Body of pancreas (tissue), 4 donors: Measurements from ENCODE around the gene OR10D3.

Experiments
- CTCF ChIP-seq, 7 experiments: fragments of 450-650 bp in 4 of 7; fragments of 200-600 bp in 3 of 7; sonication (generic) in 3 of 7; IDR thresholded peaks; one replicate each; pipeline ENCODE4 v1.5.1; 2016 to 2019; ENCODE audit warnings: antibody characterized with exemption in 7 of 7
- POLR2A ChIP-seq, 3 donors: fragments of 450-650 bp; IDR thresholded peaks; one replicate each; pipeline ENCODE4 v1.6.1; 2016; ENCODE audit warnings: antibody characterized with exemption in 3 of 3, mild to moderate bottlenecking in 2 of 3

DNA sequence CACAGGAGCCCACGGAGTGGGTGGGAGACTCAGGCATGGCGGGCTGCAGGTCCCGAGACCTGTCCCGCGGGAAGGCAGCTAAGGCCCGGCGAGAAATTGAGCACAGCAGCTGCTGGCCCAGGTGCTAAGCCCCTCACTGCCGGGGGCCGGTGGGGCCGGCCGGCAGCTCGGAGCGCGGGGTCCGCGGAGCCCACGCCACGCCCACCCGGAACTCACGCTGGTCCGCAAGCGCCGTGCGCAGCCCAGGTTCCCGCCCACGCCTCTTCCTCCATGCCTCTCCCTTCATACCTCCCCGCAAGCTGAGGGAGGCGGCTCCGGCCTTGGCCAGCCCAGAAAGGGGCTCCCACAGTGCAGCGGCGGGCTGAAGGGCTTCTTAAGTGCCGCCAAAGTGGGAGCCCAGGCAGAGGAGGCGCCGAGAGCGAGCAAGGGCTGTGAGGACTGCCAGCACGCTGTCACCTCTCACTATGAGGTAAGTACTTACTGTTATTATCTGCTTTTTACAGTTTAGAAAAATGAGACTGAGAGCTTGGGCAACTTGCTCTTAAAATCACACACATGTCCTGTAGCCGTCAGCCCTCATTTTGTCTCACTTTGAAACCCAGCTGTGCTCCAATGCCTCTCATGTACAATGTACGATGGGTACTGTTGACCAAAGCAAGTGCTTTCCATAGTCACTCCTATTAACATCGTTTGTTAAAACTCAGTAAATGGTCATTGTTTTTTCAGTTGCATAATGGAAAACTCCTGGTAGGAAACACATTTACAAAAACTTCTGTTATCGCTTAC, 12.2 kb upstream of the OR10D3 start:
- TF ChIP-seq CTCF (IDR thresholded peaks at IDR 0.05) (no peak), POLR2A (IDR thresholded peaks at IDR 0.05) (no peak)
